Activated CD4-positive, alpha-beta T cell treated with anti-CD3 and anti-CD28 coated beads, Interleukin-2, amount 10 ng/mL, durations not matched to agents 24 days and 14 days (primary cell): ENCODE results near the gene IGLL1. TPM values are rescaled to one million over a fixed set of nuclear protein-coding genes. Genes with fewer than 3 reads are reported as not detected.

Experiments
- DNase-seq: peaks from one replicate; pipeline ENCODE4 v3.0.0; 2022
- H3K27ac Mint-ChIP-seq: one replicate; pipeline ENCODE4 v1.8.0; 2022; ENCODE audit warnings: mild to moderate bottlenecking, mixed read lengths
- H3K27me3 Mint-ChIP-seq: one replicate; pipeline ENCODE4 v1.8.0; 2022; ENCODE audit warnings: mixed read lengths
- H3K36me3 Mint-ChIP-seq: one replicate; pipeline ENCODE4 v1.8.0; 2022; ENCODE audit warnings: low read depth, mild to moderate bottlenecking, mixed read lengths
- H3K4me1 Mint-ChIP-seq: one replicate; pipeline ENCODE4 v1.8.0; 2021; ENCODE audit warnings: mixed read lengths
- H3K4me3 Mint-ChIP-seq: one replicate; pipeline ENCODE4 v1.8.0; 2022; ENCODE audit warnings: mild to moderate bottlenecking, moderate library complexity, mixed read lengths
- H3K9me3 Mint-ChIP-seq: one replicate; pipeline ENCODE4 v1.8.0; 2021; ENCODE audit warnings: mixed read lengths
- intact Hi-C: fragments of 100-400 bp; cut with micrococcal nuclease; formaldehyde crosslinking; loops from one replicate; pipeline ENCODE4 v1.15.1; 2023
- total RNA-seq: library from RNA; stranded (reverse); gene quantifications from 2 replicates; pipeline ENCODE4 v1.2.3, GENCODE V29; 2022

IGLL1 gene
- total RNA-seq, 1 donor from 2014 or later, result not detected

- H3K27ac Mint-ChIP-seq, result no peak overlapping the region
- H3K9me3 Mint-ChIP-seq, result no peaks in the 10 kb centered on the region
- H3K4me1 Mint-ChIP-seq, result no peaks in the 10 kb centered on the region
- no peak for DNase-seq
- no peaks in the 10 kb centered on the region for H3K36me3 Mint-ChIP-seq
- peaks cover 10% of the 10 kb centered on the region for H3K27me3 Mint-ChIP-seq
- intact Hi-C loops, result no loop called here
- no peak overlapping the region for H3K4me3 Mint-ChIP-seq
Observed at GRCh38 chr22:23529166-23530103, 50.7 kb downstream of the IGLL1 start.

GRCh38 chr22:23527971-23528740 lies 51.9 kb downstream of the IGLL1 start:
- Mint-ChIP-seq H3K27me3 (peaks cover 19% of the 10 kb centered on the region), H3K27ac (no peak overlapping the region), H3K9me3 (no peaks in the 10 kb centered on the region), H3K36me3 (no peaks in the 10 kb centered on the region), H3K4me1 (no peaks in the 10 kb centered on the region), H3K4me3 (no peak overlapping the region)
- DNase-seq, result no peak
- intact Hi-C loops, result no loop called here

- Mint-ChIP-seq H3K9me3 (no peaks in the 10 kb centered on the region), H3K27ac (no peak overlapping the region), H3K27me3 (peaks cover 24% of the 10 kb centered on the region), H3K4me1 (no peaks in the 10 kb centered on the region), H3K36me3 (no peaks in the 10 kb centered on the region), H3K4me3 (no peak overlapping the region)
- DNase-seq, result no peak
- intact Hi-C loops, result no loop called here
Observed at GRCh38 chr22:23526596-23527316, 53.3 kb downstream of the IGLL1 start.

GRCh38 chr22:23525510-23525909 lies 54.6 kb downstream of the IGLL1 start:
- no peak overlapping the region for H3K27ac Mint-ChIP-seq
- intact Hi-C loops, result no loop called here
- H3K27me3 Mint-ChIP-seq, result peaks cover 30% of the 10 kb centered on the region
- H3K36me3 Mint-ChIP-seq, result no peaks in the 10 kb centered on the region
- no peak for DNase-seq
- peaks cover 2% of the 10 kb centered on the region for H3K4me1 Mint-ChIP-seq
- H3K4me3 Mint-ChIP-seq, result no peak overlapping the region
- no peaks in the 10 kb centered on the region for H3K9me3 Mint-ChIP-seq

DNA sequence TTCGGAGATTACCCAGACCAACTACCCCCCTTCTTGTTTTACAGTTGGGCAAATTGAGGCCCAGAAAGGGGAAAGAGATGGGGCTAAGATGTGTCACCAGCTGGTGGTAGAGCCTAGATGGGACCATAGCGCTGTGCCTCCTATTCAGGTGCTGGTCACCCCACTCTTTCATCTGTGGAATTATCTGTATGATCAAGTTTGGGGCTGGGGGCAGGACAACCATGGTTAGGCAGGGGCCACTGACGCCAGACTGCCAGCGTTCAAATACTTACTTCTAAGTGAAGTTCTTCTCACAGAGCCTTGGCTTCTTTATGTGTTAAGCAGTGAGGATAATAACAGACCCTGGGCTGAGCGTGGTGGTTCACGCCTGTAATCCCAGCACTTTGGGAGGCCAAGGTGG lies 55.9 kb downstream of the IGLL1 start:
- H3K9me3 Mint-ChIP-seq, result no peaks in the 10 kb centered on the region
- intact Hi-C loops, result no loop called here

DNA sequence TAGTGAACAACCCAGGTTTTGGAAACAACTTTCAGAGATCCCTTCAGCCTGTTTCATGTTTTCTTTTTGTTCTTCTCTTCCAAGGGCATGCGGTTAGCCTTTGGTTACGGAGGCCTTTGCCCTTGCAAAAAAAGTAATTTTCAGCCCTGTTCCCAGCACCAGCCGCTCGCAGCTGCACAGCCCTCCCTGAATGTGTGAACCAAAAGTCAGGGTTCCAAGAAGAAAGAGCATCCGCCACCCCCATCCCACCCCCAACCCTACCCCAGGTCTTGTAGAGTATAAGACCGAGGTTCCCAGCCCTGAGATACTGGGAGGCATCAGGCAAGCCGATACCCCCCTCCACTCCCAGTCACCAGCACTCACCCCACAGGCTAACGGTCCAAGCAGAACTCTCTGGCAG lies 56.4 kb downstream of the IGLL1 start:
- H3K27me3 Mint-ChIP-seq, result peaks cover 36% of the 10 kb centered on the region
- H3K4me3 Mint-ChIP-seq, result no peak overlapping the region
- intact Hi-C loops, result no loop called here
- no peaks in the 10 kb centered on the region for H3K9me3 Mint-ChIP-seq
- peak overlapping the region; percentile 15 for H3K27ac Mint-ChIP-seq
- DNase-seq, result no peak
- H3K4me1 Mint-ChIP-seq, result peaks cover 2% of the 10 kb centered on the region
- no peaks in the 10 kb centered on the region for H3K36me3 Mint-ChIP-seq

More for the DNA sequence above, 55.9 kb downstream of the IGLL1 start:
- Mint-ChIP-seq H3K36me3 (no peaks in the 10 kb centered on the region), H3K27me3 (peaks cover 32% of the 10 kb centered on the region), H3K4me3 (no peak overlapping the region), H3K27ac (no peak overlapping the region), H3K4me1 (peaks cover 2% of the 10 kb centered on the region)
- DNase-seq, result no peak

Other genes with a start within 250 kb of the IGLL1 start
- gene DRICH1, start 52.0 kb upstream of the IGLL1 start, total RNA-seq, result 0.24 and 0.61 TPM in 2 replicates
- 6.9 TPM in 2 replicates for gene RGL4, start 110.7 kb upstream of the IGLL1 start, total RNA-seq
- 2.5 and 2.6 TPM in 2 replicates for gene ZNF70, start 170.8 kb upstream of the IGLL1 start, total RNA-seq
- not detected in 2 replicates for gene VPREB3, start 174.1 kb upstream of the IGLL1 start, total RNA-seq
- 0.16 and 0.19 TPM in 2 replicates for gene C22orf15, start 182.7 kb upstream of the IGLL1 start, total RNA-seq
- 122 and 126 TPM in 2 replicates for gene CHCHD10, start 187.7 kb upstream of the IGLL1 start, total RNA-seq
- 0.50 and 0.70 TPM in 2 replicates for gene MMP11, start 192.6 kb upstream of the IGLL1 start, total RNA-seq
- gene SMARCB1, start 206.7 kb upstream of the IGLL1 start, total RNA-seq, result 89.9 and 92.2 TPM in 2 replicates